Measurements from ENCODE around the gene PCDHA13.
"Not testable (repeated sequence)": the region's sequence is repeated elsewhere in the genome, so short reads cannot be mapped to it uniquely, and the experiment has no call there.

GRCh38 chr5:140834439-140835008 is 47.4 kb upstream of the PCDHA13 start:
- TF ChIP-seq CTCF (conservative IDR thresholded peaks at IDR 0.05 in 1 of 2, IDR thresholded peaks at IDR 0.05 in 1 of 2; ENCODE audit: low read depth in 1 of 2, low read length in 2 of 2); EZH2 (IDR thresholded peaks at IDR 0.05; ENCODE audit: low read length, missing control alignments): not testable (repeated sequence)

Measured in fibroblast of lung (primary cell).